ENCODE results near the gene CACNA1F. TPM values are rescaled to one million over a fixed set of nuclear protein-coding genes. Genes with fewer than 3 reads are reported as not detected.

The CACNA1F gene
- total RNA-seq, 1 donor from 2014 or later, result 0.22 TPM

GRCh38 chrX:49199906-49200771 lies 33.0 kb downstream of the CACNA1F start, which contains the start of gene SYP:
TSS of gene SYP (minus strand) at chrX:49200193. CDS start at chrX:49200186, 7 bp downstream.
- intact Hi-C loops (cut with micrococcal nuclease), result loop anchor here (1.0 kb wide), 5 partner anchors 9 to 661 kb away; partner anchors contain the start of genes CCDC22, PPP1R3F and TBC1D25

GRCh38 chrX:49199315-49199595 lies 33.9 kb downstream of the CACNA1F start:
- intact Hi-C loops (cut with micrococcal nuclease), result no loop called here

GRCh38 chrX:49198540-49199314 lies 34.4 kb downstream of the CACNA1F start:
- intact Hi-C loops (cut with micrococcal nuclease), result no loop called here

GRCh38 chrX:49197543-49198087 lies 35.5 kb downstream of the CACNA1F start:
- intact Hi-C loops (cut with micrococcal nuclease), result no loop called here

- intact Hi-C loops (cut with micrococcal nuclease), result no loop called here
Measured at GRCh38 chrX:49193542-49193964, 39.6 kb downstream of the CACNA1F start.

GRCh38 chrX:49192722-49193328 lies 40.3 kb downstream of the CACNA1F start:
- intact Hi-C loops (cut with micrococcal nuclease), result loop anchor here (1.0 kb wide), 1 partner anchor 561 kb away; no protein-coding TSS in a partner anchor

- intact Hi-C loops (cut with micrococcal nuclease), result loop anchor here (1.0 kb wide), 11 partner anchors 9 to 594 kb away; partner anchors contain the start of genes CCDC22, GPKOW, PPP1R3F and SYP
Measured at GRCh38 chrX:49191574-49192011, 41.5 kb downstream of the CACNA1F start.

GRCh38 chrX:49190821-49191573 lies 42.1 kb downstream of the CACNA1F start:
- intact Hi-C loops (cut with micrococcal nuclease), result loop anchor here (1.0 kb wide), 11 partner anchors 9 to 688 kb away; partner anchors contain the start of genes CCDC22, GPKOW, PPP1R3F and SYP

GRCh38 chrX:49189606-49190005 lies 43.5 kb downstream of the CACNA1F start:
- intact Hi-C loops (cut with micrococcal nuclease), result loop anchor here (1.0 kb wide), 1 partner anchor 690 kb away; the partner anchor contains the start of gene USP27X

- intact Hi-C loops (cut with micrococcal nuclease), result no loop called here
Measured at GRCh38 chrX:49188468-49189076, 44.6 kb downstream of the CACNA1F start.

GRCh38 chrX:49187526-49187925 lies 45.6 kb downstream of the CACNA1F start:
- intact Hi-C loops (cut with micrococcal nuclease), result no loop called here

- intact Hi-C loops (cut with micrococcal nuclease), result no loop called here
Measured at GRCh38 chrX:49187028-49187394, 46.1 kb downstream of the CACNA1F start.

- intact Hi-C loops (cut with micrococcal nuclease), result loop anchor here (1.0 kb wide), 2 partner anchors 14 to 63 kb away; partner anchors contain the start of gene GPKOW
Measured at GRCh38 chrX:49186125-49187027, 46.8 kb downstream of the CACNA1F start, which contains the start of gene PRICKLE3. TSS of gene PRICKLE3 (minus strand) at chrX:49186373. CDS start at chrX:49186297, 76 bp downstream.

GRCh38 chrX:49184294-49185281 lies 48.6 kb downstream of the CACNA1F start:
- intact Hi-C loops (cut with micrococcal nuclease), result no loop called here

- intact Hi-C loops (cut with micrococcal nuclease), result no loop called here
Measured at GRCh38 chrX:49183701-49184281, 49.3 kb downstream of the CACNA1F start.

GRCh38 chrX:49179358-49179757 lies 53.8 kb downstream of the CACNA1F start:
- intact Hi-C loops (cut with micrococcal nuclease), result no loop called here

- intact Hi-C loops (cut with micrococcal nuclease), result no loop called here
Measured at GRCh38 chrX:49178537-49178936, 54.6 kb downstream of the CACNA1F start.

Data from T-helper 1 cell treated with Interleukin-12 subunit alpha and Interleukin-12 subunit beta and Interleukin-4 antibody, amounts not matched to agents 30 ng/mL and 1 ng/mL, for 36 hours (primary cell).